Hematopoietic multipotent progenitor cell treated with erythropoietin and hydrocortisone succinate and interleukin-3 and kit ligand, for 8 days (in vitro differentiated cells): ENCODE data around the gene SIRPA.
A peak's percentile ranks its signal among the peaks of the same experiment; 100 is the strongest.

Experiments used
- DNase-seq: peaks from one replicate; pipeline ENCODE4 v3.0.0-alpha.2; 2015

Gene SIRPA

GRCh38 chr20:1894951-1895673 lies at the start of gene SIRPA:
TSS of gene SIRPA (plus strand) at chr20:1895407. CDS start at chr20:1895448, 41 bp downstream.
- peak; percentile 6 for DNase-seq

GRCh38 chr20:1845701-1846100 lies 49.5 kb upstream of the SIRPA start:
- DNase-seq, result no peak

GRCh38 chr20:1846341-1846740 lies 48.9 kb upstream of the SIRPA start:
- DNase-seq, result no peak

GRCh38 chr20:1846876-1847275 lies 48.3 kb upstream of the SIRPA start:
- no peak for DNase-seq

GRCh38 chr20:1847780-1848179 lies 47.4 kb upstream of the SIRPA start:
- DNase-seq, result no peak

GRCh38 chr20:1848373-1848772 lies 46.8 kb upstream of the SIRPA start:
- DNase-seq, result no peak

- no peak for DNase-seq
These were observed 43.8 kb upstream of the SIRPA start for GRCh38 chr20:1851396-1851795.

GRCh38 chr20:1853473-1853872 lies 41.7 kb upstream of the SIRPA start:
- DNase-seq, result no peak

- no peak for DNase-seq
These were observed 41.0 kb upstream of the SIRPA start for GRCh38 chr20:1854246-1854645.

- no peak for DNase-seq
These were observed 40.1 kb upstream of the SIRPA start for GRCh38 chr20:1855109-1855508.

GRCh38 chr20:1855690-1856089 lies 39.5 kb upstream of the SIRPA start:
- no peak for DNase-seq

- DNase-seq, result no peak
These were observed 38.8 kb upstream of the SIRPA start for GRCh38 chr20:1856424-1856823.

- DNase-seq, result no peak
These were observed 37.7 kb upstream of the SIRPA start for GRCh38 chr20:1857466-1857865.

GRCh38 chr20:1858871-1859270 lies 36.3 kb upstream of the SIRPA start:
- DNase-seq, result no peak

GRCh38 chr20:1860446-1860845 lies 34.8 kb upstream of the SIRPA start:
- no peak for DNase-seq

GRCh38 chr20:1861347-1861976 lies 33.7 kb upstream of the SIRPA start:
- no peak for DNase-seq

- no peak for DNase-seq
These were observed 33.1 kb upstream of the SIRPA start for GRCh38 chr20:1861996-1862662.

GRCh38 chr20:1862663-1863053 lies 32.5 kb upstream of the SIRPA start:
- no peak for DNase-seq

- no peak for DNase-seq
These were observed 31.9 kb upstream of the SIRPA start for GRCh38 chr20:1863296-1863695.

GRCh38 chr20:1866834-1867233 lies 28.4 kb upstream of the SIRPA start:
- no peak for DNase-seq

GRCh38 chr20:1867495-1868260 lies 27.5 kb upstream of the SIRPA start:
- no peak for DNase-seq

- no peak for DNase-seq
These were observed 26.4 kb upstream of the SIRPA start for GRCh38 chr20:1868856-1869255.

GRCh38 chr20:1870323-1870722 lies 24.9 kb upstream of the SIRPA start:
- no peak for DNase-seq
